Fibroblast of skin of abdomen (primary cell): Measurements from ENCODE around the gene HSF2BP.
A peak's percentile ranks its signal among the peaks of the same experiment; 100 is the strongest.
"Not testable (repeated sequence)": the region's sequence is repeated elsewhere in the genome, so short reads cannot be mapped to it uniquely, and the experiment has no call there.

Experiments used
- DNase-seq: peaks from one replicate; pipeline ENCODE4 v3.0.0-alpha.2; 2013

Gene HSF2BP

GRCh38 chr21:43616861-43617260 is 42.4 kb downstream of the HSF2BP start:
- DNase-seq = not testable (repeated sequence)

- DNase-seq = no peak
Observed at GRCh38 chr21:43614839-43615238, 44.4 kb downstream of the HSF2BP start.

- DNase-seq = peak; percentile 72
Observed at GRCh38 chr21:43613755-43614638, 45.3 kb downstream of the HSF2BP start.

GRCh38 chr21:43611598-43612369 is 47.5 kb downstream of the HSF2BP start:
- peak; percentile 56 for DNase-seq

- DNase-seq = peak; percentile 85
Observed at GRCh38 chr21:43609501-43610340, 49.6 kb downstream of the HSF2BP start.

- no peak for DNase-seq
Observed at GRCh38 chr21:43608664-43609063, 50.6 kb downstream of the HSF2BP start.

- DNase-seq = peak; percentile 78
Observed at GRCh38 chr21:43608225-43608624, 51.1 kb downstream of the HSF2BP start.

GRCh38 chr21:43605320-43606215 is 53.7 kb downstream of the HSF2BP start:
- DNase-seq = no peak

GRCh38 chr21:43604505-43605204 is 54.6 kb downstream of the HSF2BP start:
- no peak for DNase-seq

- DNase-seq = peak; percentile 69
Observed at GRCh38 chr21:43603641-43604504, 55.4 kb downstream of the HSF2BP start.

GRCh38 chr21:43603233-43603626 is 56.1 kb downstream of the HSF2BP start:
- no peak for DNase-seq

GRCh38 chr21:43602266-43603232 is 56.7 kb downstream of the HSF2BP start:
- no peak for DNase-seq

GRCh38 chr21:43600642-43601402 is 58.5 kb downstream of the HSF2BP start:
- peak; percentile 97 for DNase-seq

- no peak for DNase-seq
Observed at GRCh38 chr21:43599728-43600127, 59.6 kb downstream of the HSF2BP start.

GRCh38 chr21:43598416-43599120 is 60.7 kb downstream of the HSF2BP start:
- peak; percentile 77 for DNase-seq

GRCh38 chr21:43597540-43598250 is 61.6 kb downstream of the HSF2BP start:
- no peak for DNase-seq

- peak; percentile 78 for DNase-seq
Observed at GRCh38 chr21:43597052-43597451, 62.2 kb downstream of the HSF2BP start.
